Right cardiac atrium (tissue), 5 donors: Measurements from ENCODE around the gene TRMT10B. TPM values are rescaled to one million over a fixed set of nuclear protein-coding genes. Genes with fewer than 3 reads are reported as not detected.
A peak's percentile ranks its signal among the peaks of the same experiment; 100 is the strongest.

ENCODE experiments used
- ATAC-seq, 2 donors: fragments of 200-7000 bp; cut with Tn5 transposase; one replicate each; pipeline versions ENCODE4 v1.8.0 to v1.9.1; 2020; ENCODE audit warnings: moderate library complexity in 2 of 2, mild to moderate bottlenecking in 1 of 2
- DNase-seq, 3 donors: peaks; one replicate each; pipeline ENCODE4 v3.0.0-alpha.2; 2020
- H3K27ac ChIP-seq: one replicate; pipeline ENCODE4 v1.5.1; 2013; ENCODE audit warnings: mild to moderate bottlenecking, low read length, control low read depth, moderate library complexity
- H3K27me3 ChIP-seq: one replicate; pipeline ENCODE4 v1.6.1; 2013; ENCODE audit not compliant: control insufficient read depth, insufficient read depth
- H3K4me1 ChIP-seq: one replicate; pipeline ENCODE4 v1.6.1; 2013; ENCODE audit warnings: low read length; ENCODE audit not compliant: control insufficient read depth, insufficient read depth
- H3K4me3 ChIP-seq: one replicate; pipeline ENCODE4 v1.5.1; 2013; ENCODE audit warnings: low read length, control low read depth
- H3K9me3 ChIP-seq: one replicate; pipeline ENCODE4 v1.6.1; 2013; ENCODE audit warnings: low read length; ENCODE audit not compliant: control insufficient read depth
- WGBS: extraction: QIAGEN DNeasy Blood & Tissue Kit; methylation state at CpG from one replicate; pipeline ENCODE4 v1.1.7; 2013; 5-methylcytosine and 5-hydroxymethylcytosine counted together
- intact Hi-C, 4 donors: fragments of 100-400 bp; cut with DNase I; formaldehyde crosslinking; loops; one replicate each; pipeline versions ENCODE4 v1.11.0 to v1.14.0; 2022 to 2023
- polyA plus RNA-seq: library from polyadenylated mRNA; stranded (reverse); fragments of 200-250 nt; gene quantifications from one replicate; pipeline ENCODE4 v1.2.3, GENCODE V29; 2013
- total RNA-seq, 4 donors: library from RNA; stranded (reverse); fragmentation: NEBNext Ultra II Directional; extraction: Animal tissue kit (Norgen Biotek cat#: 25700); gene quantifications; one replicate each; pipeline ENCODE4 v1.2.1, GENCODE V29; 2021
- donor health status: healthy with polysubstance abuse.
- donor health status: DM: no; HTN: yes; CAD: no.
- donor health status: DM: no; HTN: no; CAD: no.
- donor health status: DM: no; HTN: yes; CAD: no; lungs with severe emphysema.
- donor health status: DM: yes; HTN: yes; CAD: no.

The TRMT10B gene
- total and polyA plus RNA-seq, 5 donors: 3.3 to 6.1 (median 5.2) TPM

DNA sequence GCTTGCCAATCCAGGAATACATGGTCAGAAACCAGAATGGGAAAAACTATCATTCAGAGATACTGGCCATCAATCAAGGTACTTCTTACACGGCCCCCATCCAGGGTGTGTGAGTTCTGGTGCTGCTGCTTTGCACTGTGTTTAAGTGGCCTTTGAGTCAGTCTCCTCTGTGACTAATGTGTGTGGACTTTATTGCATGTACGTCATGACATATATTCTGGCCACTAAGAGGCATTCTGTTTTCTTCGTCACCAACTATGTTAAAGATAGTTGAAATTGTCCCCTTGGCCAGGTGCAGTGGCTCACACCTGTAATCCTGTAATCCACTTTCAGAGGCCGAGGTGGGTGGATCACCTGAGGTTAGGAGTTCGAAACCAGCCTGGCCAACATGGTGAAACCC lies 22.7 kb downstream of the TRMT10B start:
- Histone ChIP-seq H3K9me3 (no peaks in the 10 kb centered on the region), H3K4me3 (no peak overlapping the region), H3K27me3 (no peaks in the 10 kb centered on the region), H3K4me1 (no peaks in the 10 kb centered on the region), H3K27ac (no peak overlapping the region)
- DNase-seq: no peak
- 87% methylated on average over 5 of the region's 5 CpGs for WGBS
- ATAC-seq: no peak
- intact Hi-C loops: no loop called here

DNA sequence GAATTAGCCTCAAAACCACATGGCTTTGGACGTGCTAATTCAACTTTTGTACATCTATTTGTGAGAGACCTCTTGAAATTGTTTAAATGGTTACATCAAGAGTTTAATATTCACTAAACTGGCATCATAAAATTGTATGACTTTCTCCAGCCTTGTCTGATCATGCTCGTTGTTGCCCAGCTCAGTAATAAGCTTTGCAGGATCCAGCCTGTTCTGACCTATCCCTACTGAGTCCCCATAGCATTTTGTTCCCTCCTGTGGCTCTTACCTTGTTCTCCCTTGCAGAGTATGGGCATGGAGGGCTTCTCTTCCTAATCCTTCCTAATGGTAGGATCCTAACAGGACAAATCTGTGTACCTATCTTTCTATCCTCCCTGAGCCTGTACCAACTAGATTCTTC lies 24.9 kb downstream of the TRMT10B start:
- no peaks in the 10 kb centered on the region for H3K27me3 ChIP-seq
- H3K4me3 ChIP-seq: no peak overlapping the region
- ATAC-seq: no peak
- DNase-seq: no peak
- H3K9me3 ChIP-seq: no peaks in the 10 kb centered on the region
- WGBS: 80% methylated on average over 2 of the region's 2 CpGs
- intact Hi-C loops: no loop called here
- no peak overlapping the region for H3K27ac ChIP-seq
- H3K4me1 ChIP-seq: no peaks in the 10 kb centered on the region

DNA sequence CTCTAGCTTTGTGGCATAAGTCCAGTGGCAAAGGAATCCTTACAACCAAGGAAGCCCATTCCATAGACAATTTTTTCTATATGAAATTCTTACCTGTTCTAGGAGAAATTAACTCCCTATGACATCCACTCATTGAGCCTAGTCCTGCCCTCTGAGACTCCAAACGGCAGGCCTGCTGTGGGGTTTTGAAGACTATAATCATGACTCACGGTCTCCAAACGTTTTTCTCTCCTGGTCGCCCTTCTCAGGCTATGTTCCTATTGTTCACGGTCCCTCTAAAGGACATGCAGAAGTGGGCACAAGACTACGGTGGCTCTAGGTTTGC lies 30.6 kb downstream of the TRMT10B start:
- Histone ChIP-seq H3K27me3 (no peaks in the 10 kb centered on the region), H3K4me3 (peak overlapping the region; percentile 50), H3K4me1 (no peaks in the 10 kb centered on the region), H3K27ac (peak overlapping the region; percentile 65), H3K9me3 (no peaks in the 10 kb centered on the region)
- DNase-seq (no peak), ATAC-seq (no peak)
- WGBS: 2% methylated on average over 6 of the region's 6 CpGs
- intact Hi-C loops: no loop called here

DNA sequence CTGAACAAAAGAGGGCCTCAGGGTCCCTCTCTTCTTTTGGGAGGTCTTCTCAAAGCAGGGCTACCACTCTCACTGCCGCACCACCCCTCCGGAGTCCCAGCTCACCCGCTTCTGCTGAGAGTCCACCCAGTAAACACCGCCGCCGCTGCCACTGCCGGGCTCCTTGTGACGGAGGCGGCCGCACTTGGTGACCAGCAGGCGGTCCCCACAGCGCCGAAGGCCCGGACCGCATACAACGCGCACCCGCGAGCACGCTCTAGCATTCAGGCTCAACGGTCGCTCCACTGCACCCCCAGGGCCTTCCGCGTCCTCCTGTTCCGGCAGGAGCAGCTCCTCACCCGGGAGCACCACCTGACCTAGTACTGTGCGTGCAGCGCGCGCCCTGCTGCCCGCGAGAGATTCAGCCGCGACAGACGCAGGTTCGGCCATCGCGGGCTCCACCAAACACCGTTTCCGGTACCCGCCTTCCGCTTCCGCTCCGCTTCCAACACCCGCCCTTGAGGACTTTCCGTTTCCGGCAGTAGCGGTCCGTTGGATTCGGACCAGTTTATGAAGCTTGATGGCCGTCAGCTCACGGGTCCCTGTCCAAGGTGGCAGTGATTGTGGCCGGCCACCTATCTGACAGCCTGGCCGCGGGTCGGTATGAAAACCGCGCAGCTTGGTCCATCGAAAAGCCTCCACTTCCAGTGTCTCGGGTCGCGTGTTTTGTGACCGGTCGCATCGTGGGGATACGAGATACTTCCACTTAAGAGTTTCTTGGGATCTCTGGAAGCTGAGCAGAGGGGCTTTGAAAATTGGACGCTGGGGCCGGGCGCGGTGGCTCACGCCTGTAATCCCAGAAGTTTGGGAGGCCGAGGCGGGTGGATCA lies 31.2 kb downstream of the TRMT10B start, which contains the start of gene EXOSC3:
Gene EXOSC3, minus strand, starts transcription at position 449 of the 868 bp plus-strand sequence. Its CDS starts 20 bp downstream, at position 429.
- intact Hi-C loops: no loop called here
- Histone ChIP-seq H3K27me3 (no peaks in the 10 kb centered on the region), H3K27ac (peak within 1 kb of the TSS; percentile 65), H3K4me3 (peak within 1 kb of the TSS; percentile 50), H3K4me1 (no peaks in the 10 kb centered on the region), H3K9me3 (no peaks in the 10 kb centered on the region)
- ATAC-seq: peak; percentile 97 to 98
- peak; percentile 90 to 95 (median 95) for DNase-seq
- WGBS: under 1% methylated on average over 73 of the region's 73 CpGs

DNA sequence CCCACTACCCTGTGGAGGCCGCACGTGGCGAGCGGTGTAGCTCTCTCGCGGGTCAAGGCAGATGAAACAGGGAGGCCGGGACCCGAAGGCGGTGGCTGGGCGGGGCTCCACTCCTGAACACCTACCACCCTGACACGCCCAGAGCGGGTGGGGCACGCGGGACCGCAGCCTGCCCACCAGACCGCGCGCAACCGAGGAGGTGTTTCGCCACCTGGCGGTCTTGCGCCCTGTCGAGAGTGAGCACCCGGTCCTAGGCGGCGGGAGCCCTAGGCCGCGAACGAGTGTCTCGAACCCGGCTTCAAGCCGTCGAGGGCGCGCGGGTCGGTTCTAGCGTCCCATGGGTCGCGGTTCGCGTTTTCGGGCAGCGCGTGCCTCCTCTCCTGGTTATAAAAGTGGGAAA lies 33.5 kb downstream of the TRMT10B start:
- ATAC-seq: no peak
- WGBS: 35% methylated on average over 45 of the region's 45 CpGs
- Histone ChIP-seq H3K9me3 (no peaks in the 10 kb centered on the region), H3K27me3 (no peaks in the 10 kb centered on the region), H3K27ac (no peak overlapping the region), H3K4me1 (no peaks in the 10 kb centered on the region), H3K4me3 (no peak overlapping the region)
- intact Hi-C loops: no loop called here
- peak; percentile 13 to 52 (median 48) for DNase-seq

DNA sequence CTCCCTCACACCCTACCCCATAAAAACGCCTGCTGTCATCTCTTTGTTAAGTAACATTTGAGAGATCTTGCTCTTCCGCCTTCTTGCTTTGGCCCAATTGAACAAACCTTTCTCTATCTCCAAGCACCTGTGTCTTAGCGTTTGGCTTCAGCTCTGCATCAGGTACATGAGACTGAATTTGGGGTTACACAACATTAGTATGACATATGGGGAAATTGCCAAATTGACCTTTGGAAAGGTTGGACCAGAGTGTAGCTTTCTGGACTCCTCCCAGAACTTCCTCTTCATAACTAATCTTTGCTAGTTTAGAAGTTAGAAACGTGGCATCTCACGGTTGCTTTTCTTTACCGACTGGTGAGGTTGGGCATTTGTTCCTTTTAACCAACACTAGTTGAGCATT lies 34.7 kb downstream of the TRMT10B start:
- H3K9me3 ChIP-seq: no peaks in the 10 kb centered on the region
- intact Hi-C loops: no loop called here
- H3K27ac ChIP-seq: no peak overlapping the region
- DNase-seq (no peak), ATAC-seq (no peak)
- no peak overlapping the region for H3K4me3 ChIP-seq
- no peaks in the 10 kb centered on the region for H3K27me3 ChIP-seq
- H3K4me1 ChIP-seq: no peaks in the 10 kb centered on the region
- WGBS: 80% methylated on average over 6 of the region's 6 CpGs

DNA sequence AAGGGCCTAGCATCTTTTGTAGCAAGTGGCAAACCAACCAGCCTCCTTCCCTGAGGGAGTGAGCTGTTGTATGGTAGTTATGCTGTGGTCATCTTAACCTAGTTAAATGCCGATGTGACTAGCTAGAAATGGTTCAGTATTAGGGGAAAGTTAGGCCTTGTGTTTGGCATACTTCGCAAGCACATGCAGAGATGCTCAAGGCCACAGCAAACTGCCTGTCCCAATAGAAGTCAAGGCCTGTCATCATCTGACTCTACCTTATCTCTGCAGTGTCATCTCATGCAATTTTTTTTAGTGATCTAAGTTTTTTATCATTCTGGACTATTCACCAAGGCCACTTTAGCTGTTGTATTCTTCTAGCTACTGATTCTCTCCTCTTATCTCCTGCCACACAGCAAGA lies 36.5 kb downstream of the TRMT10B start:
- Histone ChIP-seq H3K4me3 (no peak overlapping the region), H3K27ac (no peak overlapping the region), H3K9me3 (no peaks in the 10 kb centered on the region), H3K27me3 (no peaks in the 10 kb centered on the region), H3K4me1 (no peaks in the 10 kb centered on the region)
- intact Hi-C loops: no loop called here
- DNase-seq: no peak
- WGBS: 97% methylated on average over 2 of the region's 2 CpGs
- no peak for ATAC-seq

DNA sequence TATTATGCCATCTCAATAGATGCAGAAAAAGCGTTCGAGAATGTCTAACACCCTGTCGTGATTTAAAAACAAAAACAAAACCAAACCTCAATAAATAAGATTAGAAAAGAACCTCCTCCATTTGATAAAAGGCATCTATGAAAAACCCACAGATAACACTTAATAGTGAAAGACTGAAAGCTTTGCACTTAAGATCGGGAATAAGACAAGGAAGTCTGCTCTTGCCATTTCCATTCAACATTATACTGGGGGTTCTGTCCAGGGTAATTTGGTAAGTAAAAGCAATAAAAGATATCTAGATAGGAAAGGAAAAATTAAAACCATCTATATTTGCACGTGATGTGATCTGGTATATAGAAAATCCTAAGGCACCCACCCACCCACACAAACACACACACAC lies 38.5 kb downstream of the TRMT10B start:
- H3K9me3 ChIP-seq: no peaks in the 10 kb centered on the region
- intact Hi-C loops: no loop called here
- WGBS: 85% methylated on average over 5 of the region's 5 CpGs

DNA sequence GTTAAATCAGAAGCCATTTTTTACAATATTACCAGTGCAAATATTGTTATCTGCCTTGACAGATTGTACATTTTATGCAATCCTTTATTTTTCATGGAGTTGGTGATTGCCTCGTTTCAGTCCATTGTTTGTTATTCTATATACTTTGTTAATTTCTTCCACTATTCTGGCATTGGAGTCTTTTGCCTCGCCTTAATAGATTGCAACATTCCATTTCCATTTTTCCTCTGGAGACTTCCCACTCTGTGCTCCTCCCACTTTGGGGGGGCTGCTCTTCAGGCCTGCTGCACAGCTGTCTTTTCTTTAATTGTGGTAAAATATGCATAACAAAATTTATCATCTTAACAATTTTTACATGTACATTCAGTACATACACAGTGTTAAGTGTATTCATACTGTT lies 42.6 kb downstream of the TRMT10B start:
- DNase-seq (no peak), ATAC-seq (no peak)
- H3K4me3 ChIP-seq: no peak overlapping the region
- H3K27me3 ChIP-seq: no peaks in the 10 kb centered on the region
- intact Hi-C loops: no loop called here
- H3K27ac ChIP-seq: no peak overlapping the region
- peaks cover 4% of the 10 kb centered on the region for H3K4me1 ChIP-seq
- H3K9me3 ChIP-seq: no peaks in the 10 kb centered on the region
- WGBS: 55% methylated on average over 2 of the region's 2 CpGs

More for the DNA sequence above, 38.5 kb downstream of the TRMT10B start:
- Histone ChIP-seq H3K27ac (no peak overlapping the region), H3K4me3 (no peak overlapping the region), H3K27me3 (no peaks in the 10 kb centered on the region), H3K4me1 (no peaks in the 10 kb centered on the region)
- ATAC-seq (no peak), DNase-seq (no peak)

DNA sequence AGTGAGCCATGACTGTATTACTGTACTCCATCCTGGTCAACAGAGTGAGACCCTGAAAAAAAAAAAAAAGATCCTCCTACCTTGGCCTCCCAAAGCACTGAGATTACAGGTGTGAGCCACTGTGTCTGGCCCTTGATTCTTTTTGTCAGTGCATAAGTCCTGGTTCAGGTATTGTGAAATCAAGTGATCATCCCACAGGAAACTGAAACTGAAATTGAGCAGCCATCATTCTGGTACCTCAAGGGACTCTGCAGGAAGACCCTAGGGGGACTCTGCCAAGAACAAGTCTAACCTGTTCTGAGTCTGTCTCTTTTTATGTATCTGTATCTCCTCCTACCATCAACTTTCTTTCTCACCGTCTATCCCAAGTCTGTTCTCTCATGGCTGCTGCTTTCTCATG lies 45.1 kb downstream of the TRMT10B start:
- intact Hi-C loops: no loop called here
- WGBS: 84% methylated on average over 1 of the region's 1 CpG
- H3K27me3 ChIP-seq: no peaks in the 10 kb centered on the region
- no peaks in the 10 kb centered on the region for H3K9me3 ChIP-seq
- H3K27ac ChIP-seq: no peak overlapping the region
- peaks cover 9% of the 10 kb centered on the region for H3K4me1 ChIP-seq
- DNase-seq (no peak), ATAC-seq (no peak)
- no peak overlapping the region for H3K4me3 ChIP-seq

DNA sequence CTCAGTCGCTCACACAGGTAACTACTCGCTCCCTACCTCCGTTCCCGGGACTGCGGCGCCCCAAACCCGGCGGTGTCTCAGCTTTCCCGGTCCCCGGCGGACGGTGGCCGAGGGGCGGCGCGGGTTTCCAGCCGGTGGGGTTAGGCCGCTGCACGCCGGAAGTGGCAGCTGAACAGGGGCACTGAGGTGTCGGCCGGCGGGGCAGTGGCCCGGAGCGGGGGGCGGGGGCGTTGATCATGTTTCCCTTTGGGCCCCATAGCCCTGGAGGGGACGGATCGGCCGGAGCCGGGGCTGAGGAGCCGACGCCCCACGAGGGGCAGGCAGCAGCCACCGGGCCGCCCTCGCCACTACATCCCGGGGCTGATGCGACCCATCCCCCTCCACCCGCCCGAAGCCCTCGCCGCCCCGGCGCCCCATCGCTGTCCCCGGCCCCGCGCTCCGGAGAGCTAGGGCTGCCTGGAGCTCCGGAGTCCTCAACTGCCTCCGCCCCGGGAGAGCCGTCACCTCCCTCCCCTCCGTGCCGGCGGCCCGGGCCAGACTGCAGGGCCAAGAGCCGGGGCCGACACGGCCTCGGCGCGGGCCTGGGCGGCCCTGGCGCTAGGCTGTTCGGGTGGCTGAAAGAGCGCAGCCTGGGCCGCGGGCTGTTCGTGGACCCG lies 47.2 kb downstream of the TRMT10B start, which contains the start of gene DCAF10:
Gene DCAF10, plus strand, starts transcription at position 167 of the 656 bp plus-strand sequence. Its CDS starts 70 bp downstream, at position 237.
- Histone ChIP-seq H3K27me3 (no peaks in the 10 kb centered on the region), H3K9me3 (no peaks in the 10 kb centered on the region), H3K27ac (peak within 1 kb of the TSS; percentile 76), H3K4me1 (peaks cover 9% of the 10 kb centered on the region), H3K4me3 (peak within 1 kb of the TSS; percentile 63)
- peak; percentile 85 to 94 (median 94) for DNase-seq
- WGBS: under 1% methylated on average over 71 of the region's 72 CpGs
- intact Hi-C loops: no loop called here
- ATAC-seq: peak; percentile 95 to 96
